Glutamatergic neuron (in vitro differentiated cells): ENCODE measurements around the gene KCNG2. TPM values are rescaled to one million over a fixed set of nuclear protein-coding genes. Genes with fewer than 3 reads are reported as not detected.

Experiments used
- DNase-seq: peaks from one replicate; pipeline ENCODE4 v3.0.0; 2022
- H3K27ac Mint-ChIP-seq: one replicate; pipeline ENCODE4 v1.8.0; 2020; ENCODE audit warnings: mild to moderate bottlenecking, mixed read lengths, inconsistent platforms; ENCODE audit not compliant: unreplicated experiment
- H3K27me3 Mint-ChIP-seq: one replicate; pipeline ENCODE4 v1.8.0; 2020; ENCODE audit warnings: mild to moderate bottlenecking, moderate library complexity, mixed read lengths, inconsistent platforms; ENCODE audit not compliant: unreplicated experiment
- H3K36me3 Mint-ChIP-seq: one replicate; pipeline ENCODE4 v1.8.0; 2020; ENCODE audit warnings: mild to moderate bottlenecking, mixed read lengths, inconsistent platforms; ENCODE audit not compliant: unreplicated experiment
- H3K4me1 Mint-ChIP-seq: one replicate; pipeline ENCODE4 v1.8.0; 2020; ENCODE audit warnings: mild to moderate bottlenecking, low read depth, mixed read lengths, inconsistent platforms; ENCODE audit not compliant: unreplicated experiment
- H3K4me3 Mint-ChIP-seq: one replicate; pipeline ENCODE4 v1.8.0; 2020; ENCODE audit warnings: mild to moderate bottlenecking, mixed read lengths, inconsistent platforms; ENCODE audit not compliant: unreplicated experiment
- H3K9me3 Mint-ChIP-seq: one replicate; pipeline ENCODE4 v1.8.0; 2020; ENCODE audit warnings: mild to moderate bottlenecking, moderate library complexity, mixed read lengths, inconsistent platforms; ENCODE audit not compliant: unreplicated experiment
- total RNA-seq: library from RNA; stranded (reverse); fragmentation: NEBNext Ultra II Directional; extraction: Animal tissue kit (Norgen Biotek cat#: 25700); gene quantifications from one replicate; pipeline ENCODE4 v1.2.1, GENCODE V29; 2021; ENCODE audit not compliant: unreplicated experiment
- TF ChIP-seq, protein P1 (sequence below): fragments of 200-600 bp; sonication (generic); IDR thresholded peaks from one replicate; pipeline ENCODE4 v1.5.0; 2021; ENCODE audit not compliant: partially characterized antibody, unreplicated experiment

Gene KCNG2
- total RNA-seq, 1 donor from 2014 or later, result 1.6 TPM

DNA sequence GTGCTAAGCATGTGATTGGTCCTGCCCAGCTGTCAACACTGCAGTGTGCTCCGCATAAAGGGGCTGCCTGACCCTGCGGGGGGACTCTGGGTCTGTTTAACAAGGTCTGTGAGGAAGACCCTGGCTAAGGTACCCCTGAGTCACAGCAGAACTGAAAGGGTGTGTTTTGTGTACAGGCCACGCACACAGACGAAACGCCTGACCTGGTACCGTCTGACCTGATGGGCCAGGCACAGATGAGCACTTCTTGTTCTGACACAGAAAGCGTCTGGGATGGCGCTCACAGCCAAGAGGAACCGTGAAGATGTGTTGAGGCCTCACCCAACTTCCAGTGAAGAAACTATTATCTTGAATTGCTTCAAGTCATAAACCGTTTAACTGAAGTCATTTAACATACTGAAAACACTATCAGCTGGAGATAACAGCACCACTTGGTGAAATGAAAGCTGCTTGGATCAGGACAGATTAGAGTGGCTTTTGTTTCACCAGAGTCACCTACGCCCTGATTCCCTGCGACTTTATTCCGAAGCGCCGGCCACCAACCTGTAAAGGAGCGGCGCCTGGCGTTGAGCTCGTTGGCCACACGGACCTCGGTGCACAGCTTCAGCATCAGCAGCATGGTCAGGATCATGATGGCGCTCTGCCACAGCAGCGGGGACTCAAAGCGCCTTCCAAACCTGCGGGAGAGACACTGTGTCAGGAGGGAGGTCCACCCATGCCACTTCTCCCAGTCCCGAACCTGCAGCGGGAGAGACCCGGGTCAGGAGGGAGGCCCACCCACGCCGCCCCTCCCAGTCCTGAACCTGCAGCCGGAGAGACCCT lies 145.3 kb downstream of the KCNG2 start:
- peaks cover 26% of the 10 kb centered on the region for H3K4me1 Mint-ChIP-seq
- TF ChIP-seq, protein P1, sequence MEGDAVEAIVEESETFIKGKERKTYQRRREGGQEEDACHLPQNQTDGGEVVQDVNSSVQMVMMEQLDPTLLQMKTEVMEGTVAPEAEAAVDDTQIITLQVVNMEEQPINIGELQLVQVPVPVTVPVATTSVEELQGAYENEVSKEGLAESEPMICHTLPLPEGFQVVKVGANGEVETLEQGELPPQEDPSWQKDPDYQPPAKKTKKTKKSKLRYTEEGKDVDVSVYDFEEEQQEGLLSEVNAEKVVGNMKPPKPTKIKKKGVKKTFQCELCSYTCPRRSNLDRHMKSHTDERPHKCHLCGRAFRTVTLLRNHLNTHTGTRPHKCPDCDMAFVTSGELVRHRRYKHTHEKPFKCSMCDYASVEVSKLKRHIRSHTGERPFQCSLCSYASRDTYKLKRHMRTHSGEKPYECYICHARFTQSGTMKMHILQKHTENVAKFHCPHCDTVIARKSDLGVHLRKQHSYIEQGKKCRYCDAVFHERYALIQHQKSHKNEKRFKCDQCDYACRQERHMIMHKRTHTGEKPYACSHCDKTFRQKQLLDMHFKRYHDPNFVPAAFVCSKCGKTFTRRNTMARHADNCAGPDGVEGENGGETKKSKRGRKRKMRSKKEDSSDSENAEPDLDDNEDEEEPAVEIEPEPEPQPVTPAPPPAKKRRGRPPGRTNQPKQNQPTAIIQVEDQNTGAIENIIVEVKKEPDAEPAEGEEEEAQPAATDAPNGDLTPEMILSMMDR, result no peak
- H3K36me3 Mint-ChIP-seq, result peaks cover 12% of the 10 kb centered on the region
- peaks cover 9% of the 10 kb centered on the region for H3K27me3 Mint-ChIP-seq
- no peak overlapping the region for H3K4me3 Mint-ChIP-seq
- DNase-seq, result no peak
- no peak overlapping the region for H3K27ac Mint-ChIP-seq
- peaks cover 5% of the 10 kb centered on the region for H3K9me3 Mint-ChIP-seq

DNA sequence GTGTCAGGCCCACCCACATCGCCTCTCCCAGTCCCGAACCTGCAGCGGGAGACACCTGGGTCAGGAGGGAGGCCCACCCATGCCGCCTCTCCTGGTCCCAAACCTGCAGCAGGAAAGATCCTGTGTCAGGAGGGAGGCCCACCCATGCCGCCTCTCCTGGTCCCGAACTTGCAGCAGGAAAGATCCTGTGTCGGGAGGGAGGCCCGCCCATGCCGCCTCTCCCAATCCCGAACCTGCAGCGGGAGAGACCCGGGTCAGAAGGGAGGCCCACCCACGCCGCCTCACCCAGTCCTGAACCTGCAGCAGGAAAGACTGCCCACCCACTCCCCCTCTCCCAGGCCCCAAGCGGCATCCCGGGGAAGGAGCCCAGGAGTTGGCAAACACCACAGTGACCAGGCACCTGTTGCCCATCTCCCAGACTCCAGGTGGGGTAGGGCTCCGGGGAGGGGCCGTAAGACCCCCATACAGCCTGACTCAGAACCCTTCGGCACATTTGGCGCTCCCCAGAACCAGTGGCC lies 145.9 kb downstream of the KCNG2 start:
- H3K36me3 Mint-ChIP-seq, result peaks cover 12% of the 10 kb centered on the region
- no peak for DNase-seq
- no peak overlapping the region for H3K4me3 Mint-ChIP-seq
- no peak overlapping the region for H3K27ac Mint-ChIP-seq
- TF ChIP-seq, protein P1, result no peak
- H3K9me3 Mint-ChIP-seq, result peaks cover 10% of the 10 kb centered on the region
- H3K27me3 Mint-ChIP-seq, result peaks cover 9% of the 10 kb centered on the region
- H3K4me1 Mint-ChIP-seq, result peaks cover 29% of the 10 kb centered on the region

DNA sequence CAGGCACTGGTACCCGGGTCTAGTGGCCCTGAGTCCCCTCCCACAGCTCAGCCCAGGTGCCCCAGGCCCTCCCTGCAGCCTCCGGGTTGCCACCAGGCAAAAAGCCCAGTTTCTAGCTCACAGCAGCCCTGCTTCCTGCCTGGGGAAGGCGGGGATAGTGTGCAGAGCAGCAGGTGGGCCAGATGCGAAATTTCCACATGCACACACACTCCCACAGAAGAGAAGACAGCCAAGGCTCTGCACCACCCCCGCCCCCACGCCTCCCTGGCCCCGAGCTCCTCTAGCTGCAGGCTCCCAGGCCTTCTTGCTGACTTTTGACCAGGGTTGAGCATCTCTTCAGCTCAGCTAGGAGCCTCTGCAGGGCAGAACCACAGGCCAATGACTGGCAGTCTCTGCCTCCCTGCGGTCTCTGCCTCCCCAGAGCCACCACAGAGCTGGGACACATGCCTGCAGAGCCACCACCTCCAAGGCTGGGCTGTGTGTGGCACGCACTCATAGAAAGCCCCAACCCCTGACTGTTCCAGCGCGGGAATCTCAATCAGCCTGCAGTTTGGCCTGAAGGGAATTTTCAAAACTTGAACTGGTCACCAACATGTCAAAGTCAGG lies 146.5 kb downstream of the KCNG2 start:
- H3K27me3 Mint-ChIP-seq, result peaks cover 9% of the 10 kb centered on the region
- no peak overlapping the region for H3K27ac Mint-ChIP-seq
- H3K4me3 Mint-ChIP-seq, result peak overlapping the region; percentile 67
- TF ChIP-seq, protein P1, result no peak
- H3K36me3 Mint-ChIP-seq, result peaks cover 9% of the 10 kb centered on the region
- peaks cover 29% of the 10 kb centered on the region for H3K4me1 Mint-ChIP-seq
- no peak for DNase-seq
- peaks cover 11% of the 10 kb centered on the region for H3K9me3 Mint-ChIP-seq

DNA sequence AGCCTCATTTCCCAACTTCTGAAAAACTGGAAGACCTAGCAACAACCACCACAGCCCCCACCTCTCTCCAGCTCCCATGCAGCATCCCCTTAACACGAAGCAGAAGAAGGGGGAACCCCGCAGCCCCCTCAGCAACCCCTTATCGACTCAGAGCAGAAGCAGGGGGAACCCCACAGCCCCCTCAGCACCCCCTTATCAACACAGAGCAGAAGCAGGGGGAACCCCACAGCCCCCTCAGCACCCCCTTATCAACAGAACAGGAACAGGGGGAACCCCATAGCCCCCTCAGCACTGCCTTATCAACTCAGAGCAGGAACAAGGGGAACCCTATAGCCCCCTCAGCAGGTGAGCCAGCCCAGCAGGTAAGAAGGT lies 147.0 kb downstream of the KCNG2 start:
- Mint-ChIP-seq H3K27ac (no peak overlapping the region), H3K36me3 (peaks cover 4% of the 10 kb centered on the region), H3K4me3 (peak overlapping the region; percentile 67), H3K27me3 (peaks cover 10% of the 10 kb centered on the region), H3K9me3 (peaks cover 14% of the 10 kb centered on the region), H3K4me1 (peaks cover 29% of the 10 kb centered on the region)
- no peak for DNase-seq
- TF ChIP-seq, protein P1, result no peak
